GM12864 (cell line): Measurements from ENCODE around the gene PHF1.

Source experiments
- DNase-seq: peaks from one replicate; pipeline ENCODE4 v3.0.0-alpha.2; 2011; ENCODE audit warnings: low read depth
- H3K4me3 ChIP-seq: 2 replicates; pipeline ENCODE4 v1.5.1; 2011; ENCODE audit warnings: mild to moderate bottlenecking, low read depth, low read length, control low read depth
- TF ChIP-seq, protein P1 (sequence below): IDR thresholded peaks from 2 replicates; pipeline ENCODE4 v1.5.1; 2011; ENCODE audit warnings: low read depth, mild to moderate bottlenecking, moderate library complexity, low read length, control low read depth, inconsistent platforms; ENCODE audit errors: missing control alignments

PHF1 gene

DNA sequence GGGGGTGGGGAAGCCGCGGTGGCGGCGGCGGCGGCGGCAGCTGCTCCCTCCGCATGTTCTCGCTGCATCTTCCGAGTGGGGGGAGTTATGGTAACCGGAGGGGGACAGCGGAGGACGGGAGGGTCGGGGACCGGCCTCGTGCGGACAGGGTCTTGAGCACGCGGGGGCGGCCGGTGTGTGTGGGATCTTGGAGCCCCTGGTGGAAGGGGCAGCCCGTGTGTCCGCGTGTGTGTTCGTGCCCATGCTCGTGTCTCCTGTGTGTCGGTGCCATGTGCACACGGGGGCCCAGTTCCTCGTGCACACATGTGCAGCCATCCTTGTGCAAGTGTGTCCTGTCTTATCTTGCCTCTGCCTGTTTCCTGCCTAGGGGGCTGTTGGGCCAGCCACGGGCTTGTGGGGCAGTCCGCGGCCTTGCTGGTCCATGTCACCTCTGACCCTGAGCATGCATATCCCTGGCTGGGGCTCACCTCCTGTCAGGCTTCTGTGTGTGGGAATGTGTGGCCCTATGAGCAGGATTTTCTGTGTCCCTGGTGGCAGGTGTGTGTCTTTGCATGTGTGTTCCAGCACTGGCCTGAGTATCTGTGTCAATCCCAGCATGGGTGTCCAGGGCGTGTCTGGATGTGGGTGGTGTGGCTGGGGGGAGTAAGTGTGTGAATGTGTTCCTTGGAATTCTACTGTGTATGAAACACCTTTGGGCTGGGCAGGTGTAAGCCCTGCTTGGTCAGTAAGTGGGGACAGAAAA is 17.6 kb downstream of the PHF1 start:
- H3K4me3 ChIP-seq, result peak overlapping the region; percentile 50
- no peak for DNase-seq
- TF ChIP-seq, protein P1, sequence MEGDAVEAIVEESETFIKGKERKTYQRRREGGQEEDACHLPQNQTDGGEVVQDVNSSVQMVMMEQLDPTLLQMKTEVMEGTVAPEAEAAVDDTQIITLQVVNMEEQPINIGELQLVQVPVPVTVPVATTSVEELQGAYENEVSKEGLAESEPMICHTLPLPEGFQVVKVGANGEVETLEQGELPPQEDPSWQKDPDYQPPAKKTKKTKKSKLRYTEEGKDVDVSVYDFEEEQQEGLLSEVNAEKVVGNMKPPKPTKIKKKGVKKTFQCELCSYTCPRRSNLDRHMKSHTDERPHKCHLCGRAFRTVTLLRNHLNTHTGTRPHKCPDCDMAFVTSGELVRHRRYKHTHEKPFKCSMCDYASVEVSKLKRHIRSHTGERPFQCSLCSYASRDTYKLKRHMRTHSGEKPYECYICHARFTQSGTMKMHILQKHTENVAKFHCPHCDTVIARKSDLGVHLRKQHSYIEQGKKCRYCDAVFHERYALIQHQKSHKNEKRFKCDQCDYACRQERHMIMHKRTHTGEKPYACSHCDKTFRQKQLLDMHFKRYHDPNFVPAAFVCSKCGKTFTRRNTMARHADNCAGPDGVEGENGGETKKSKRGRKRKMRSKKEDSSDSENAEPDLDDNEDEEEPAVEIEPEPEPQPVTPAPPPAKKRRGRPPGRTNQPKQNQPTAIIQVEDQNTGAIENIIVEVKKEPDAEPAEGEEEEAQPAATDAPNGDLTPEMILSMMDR, result peak; percentile 63

DNA sequence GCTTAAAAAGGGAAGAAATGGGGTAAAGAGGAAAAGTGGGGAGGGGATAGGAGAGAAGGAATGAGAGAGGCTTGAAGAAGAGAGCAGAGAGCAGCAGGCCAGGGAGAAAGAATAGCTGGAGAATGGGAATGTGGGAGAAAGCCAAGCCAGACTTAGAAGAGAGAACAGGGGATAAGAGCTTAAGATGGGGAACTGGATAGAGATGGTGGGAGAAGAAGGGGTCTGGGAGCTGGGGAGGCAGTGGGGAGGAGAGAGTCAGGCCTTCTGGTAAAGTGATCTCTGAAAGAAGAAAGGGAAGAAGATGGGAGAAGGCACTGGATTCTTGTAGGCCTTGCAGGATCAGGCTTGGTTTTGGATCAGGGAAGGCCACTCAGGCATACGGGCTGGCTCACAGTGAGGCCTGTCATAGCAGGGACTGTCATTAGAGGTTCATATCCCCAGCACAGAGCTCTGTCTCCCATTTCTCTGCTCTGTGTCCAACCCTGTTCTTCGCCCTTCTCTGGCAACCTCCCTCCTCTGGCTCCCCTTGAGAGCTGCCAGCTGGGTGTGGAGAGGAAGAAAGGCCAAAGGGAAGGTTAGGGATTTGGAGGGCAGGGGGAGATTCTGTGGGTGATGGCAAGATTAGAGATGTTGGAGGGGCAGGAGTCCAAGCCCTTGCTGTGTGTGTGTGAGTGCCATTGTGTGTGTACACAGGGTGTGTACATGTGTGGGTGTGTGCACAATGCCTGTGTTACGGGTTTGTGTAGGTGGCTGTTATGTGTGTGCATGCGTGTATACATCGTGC is 18.3 kb downstream of the PHF1 start:
- TF ChIP-seq, protein P1, result no peak
- H3K4me3 ChIP-seq, result no peak overlapping the region
- no peak for DNase-seq

DNA sequence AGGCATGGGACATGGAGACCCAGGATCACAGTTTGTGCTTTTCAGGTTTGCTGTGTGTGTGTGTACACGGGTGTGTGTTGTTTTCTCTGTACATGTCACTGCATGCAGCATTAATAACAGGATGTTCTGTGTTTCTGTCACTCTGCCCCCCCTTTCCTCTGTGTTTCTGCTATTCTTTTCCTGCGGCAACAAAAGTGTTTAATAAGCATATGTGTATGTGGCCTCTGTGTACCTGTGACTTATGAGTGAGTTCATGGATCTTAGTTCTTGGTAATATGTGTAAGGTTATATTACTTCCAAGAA is 18.9 kb downstream of the PHF1 start:
- no peak for DNase-seq
- TF ChIP-seq, protein P1, result no peak
- no peak overlapping the region for H3K4me3 ChIP-seq

DNA sequence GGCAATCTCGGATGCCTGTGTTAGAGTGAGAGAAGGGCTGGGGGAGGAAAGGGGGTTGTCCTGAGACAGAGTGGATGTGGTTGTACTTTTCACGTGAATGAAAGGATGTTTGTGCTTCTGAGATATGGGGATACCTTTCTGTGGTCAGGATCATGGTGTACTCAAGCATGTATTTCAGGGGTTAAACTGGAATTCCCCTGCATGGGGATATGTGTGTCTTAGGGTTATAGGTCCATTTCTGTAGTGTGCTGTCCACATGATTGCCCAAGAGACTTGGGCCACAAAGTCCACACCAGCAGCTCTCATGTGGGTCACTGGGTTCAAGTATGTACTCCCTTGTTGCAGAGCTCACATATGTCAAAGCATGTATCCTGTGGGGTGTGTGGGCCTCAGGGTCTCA is 19.5 kb downstream of the PHF1 start:
- TF ChIP-seq, protein P1, result no peak
- no peak for DNase-seq
- H3K4me3 ChIP-seq, result no peak overlapping the region

DNA sequence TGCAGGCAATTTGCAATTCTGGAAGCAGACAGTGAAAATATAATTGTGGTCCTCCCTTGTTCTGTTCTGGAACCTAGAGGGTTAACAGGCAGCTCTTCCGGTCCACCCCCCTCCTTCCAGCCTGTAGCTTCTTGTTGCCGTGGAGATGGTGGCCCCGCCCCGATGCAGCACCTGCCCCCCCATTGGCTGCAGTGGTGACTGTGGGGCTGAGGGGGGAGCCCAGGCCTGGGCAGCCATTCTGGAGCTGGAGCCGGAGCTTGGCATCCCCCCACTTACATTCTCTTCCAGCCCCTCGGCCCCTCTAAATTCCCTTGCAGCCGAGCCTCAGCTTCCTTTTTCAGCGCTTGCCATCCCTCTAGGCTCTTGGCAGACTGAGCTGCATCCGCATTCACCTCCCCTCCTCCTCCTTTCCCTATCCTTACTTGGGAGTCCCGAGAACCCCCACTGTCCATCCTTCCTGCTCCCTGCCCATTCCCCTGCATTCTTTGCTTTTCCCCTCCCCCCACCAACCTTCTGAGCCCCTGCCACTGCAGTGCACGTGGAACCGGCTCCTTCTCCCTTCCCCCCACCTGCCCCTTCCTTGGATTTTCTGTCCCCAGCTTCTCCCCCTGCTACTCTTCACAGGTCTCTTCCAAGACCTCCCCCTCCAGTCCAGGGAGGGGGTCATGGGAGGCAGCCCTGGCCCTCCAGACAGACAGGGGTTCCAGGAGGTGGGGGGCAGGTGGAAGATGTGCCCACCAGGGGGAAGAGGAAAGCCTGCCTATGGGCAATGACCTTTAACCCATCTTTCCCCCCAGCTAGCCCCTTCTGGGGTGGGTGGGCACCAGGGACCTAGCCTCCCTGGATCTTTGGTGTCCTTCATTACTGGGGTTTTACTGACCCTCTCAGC is 20.4 kb downstream of the PHF1 start:
- H3K4me3 ChIP-seq, result peak overlapping the region; percentile 19
- no peak for DNase-seq
- TF ChIP-seq, protein P1, result no peak

DNA sequence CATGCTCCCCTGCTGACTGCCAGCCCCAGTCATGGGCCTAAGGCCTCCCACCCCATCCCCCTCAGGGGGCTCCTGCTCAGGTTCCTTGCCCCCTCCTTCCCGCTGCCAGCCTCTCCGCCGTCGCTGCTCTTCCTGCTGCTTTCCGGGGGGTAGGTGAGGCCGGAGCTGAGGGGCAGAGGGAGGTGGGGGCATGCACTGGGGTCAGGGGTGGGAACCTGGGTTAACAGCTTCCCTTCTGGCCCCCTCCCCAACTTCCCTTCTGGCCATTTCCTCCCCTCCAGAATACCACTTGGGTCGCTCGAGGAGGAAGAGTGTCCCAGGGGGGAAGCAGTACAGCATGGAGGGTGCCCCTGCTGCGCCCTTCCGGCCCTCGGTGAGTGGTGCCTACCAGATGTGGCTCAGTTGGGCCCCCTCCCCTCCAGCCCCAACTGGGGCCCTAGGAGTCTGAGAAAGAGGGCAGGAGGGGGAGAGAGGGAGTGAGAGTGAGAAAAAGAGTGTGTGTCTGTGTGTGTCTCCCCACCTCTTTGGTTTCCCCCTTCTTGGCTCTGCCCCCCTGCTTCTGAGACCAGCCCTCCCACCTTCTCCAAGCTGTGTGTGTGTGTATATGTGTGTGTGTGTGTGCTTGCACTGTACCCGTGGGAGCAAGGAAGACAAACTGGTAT is 21.2 kb downstream of the PHF1 start:
- DNase-seq, result no peak
- TF ChIP-seq, protein P1, result no peak
- peak overlapping the region; percentile 19; the same call in 1 of the 2 replicates for H3K4me3 ChIP-seq
